22Rv1 (cell line): ENCODE data around the gene RNF11.

Experiments
- CTCF ChIP-seq: fragments of 450-650 bp; IDR thresholded peaks from 2 replicates; pipeline ENCODE4 v1.5.1; 2017; ENCODE audit warnings: mild to moderate bottlenecking
- ZFX ChIP-seq: fragments of 450-650 bp; IDR thresholded peaks from 2 replicates; pipeline ENCODE4 v1.6.1; 2017; ENCODE audit warnings: antibody characterized with exemption, borderline replicate concordance

DNA sequence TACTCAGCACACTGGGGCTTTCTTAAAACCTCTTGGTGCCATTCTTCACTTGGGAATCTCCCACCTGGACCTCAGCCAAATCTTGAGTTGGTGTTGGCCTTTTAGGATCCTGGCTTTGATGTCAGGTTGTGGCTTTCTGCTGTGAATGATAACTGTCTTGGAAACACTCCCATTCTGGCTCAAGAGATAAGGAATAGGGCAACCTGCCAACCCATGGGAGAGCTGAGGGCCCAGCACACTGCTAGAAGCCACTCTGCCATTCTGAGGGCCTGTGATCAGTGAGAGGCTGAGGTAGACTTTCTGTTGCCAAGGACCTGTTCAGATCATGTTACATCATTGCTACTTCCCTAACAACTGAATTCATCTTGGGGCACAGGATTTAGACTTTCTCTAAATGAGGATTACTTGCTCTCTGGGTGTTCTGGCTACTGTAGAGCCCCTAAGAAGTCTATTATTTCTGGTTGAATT lies 48.4 kb downstream of the RNF11 start:
- TF ChIP-seq CTCF (no peak), ZFX (no peak)
